ENCODE measurements around the gene PPP1R1A.

Gene PPP1R1A

GRCh38 chr12:54571193-54572188 is 17.0 kb downstream of the PPP1R1A start:
- DNase-seq (ENCODE audit: low read depth in 2 of 2), result no peak

GRCh38 chr12:54569995-54570528 is 18.4 kb downstream of the PPP1R1A start:
- no peak for DNase-seq (ENCODE audit: low read depth in 2 of 2)

- DNase-seq (ENCODE audit: low read depth in 2 of 2), result no peak
Measured at GRCh38 chr12:54569072-54569471, 19.4 kb downstream of the PPP1R1A start.

GRCh38 chr12:54566792-54567191 is 21.7 kb downstream of the PPP1R1A start:
- no peak for DNase-seq (ENCODE audit: low read depth in 2 of 2)

GRCh38 chr12:54565986-54566544 is 22.4 kb downstream of the PPP1R1A start:
- no peak for DNase-seq (ENCODE audit: low read depth in 2 of 2)

- DNase-seq (ENCODE audit: low read depth in 2 of 2), result no peak
Measured at GRCh38 chr12:54565310-54565985, 23.0 kb downstream of the PPP1R1A start.

GRCh38 chr12:54564768-54565167 is 23.7 kb downstream of the PPP1R1A start:
- no peak for DNase-seq (ENCODE audit: low read depth in 2 of 2)

- no peak for DNase-seq (ENCODE audit: low read depth in 2 of 2)
Measured at GRCh38 chr12:54563787-54564186, 24.7 kb downstream of the PPP1R1A start.

- no peak for DNase-seq (ENCODE audit: low read depth in 2 of 2)
Measured at GRCh38 chr12:54562750-54563356, 25.6 kb downstream of the PPP1R1A start.

- no peak for DNase-seq (ENCODE audit: low read depth in 2 of 2)
Measured at GRCh38 chr12:54561164-54561563, 27.3 kb downstream of the PPP1R1A start.

GRCh38 chr12:54560374-54560858 is 28.0 kb downstream of the PPP1R1A start:
- peak; percentile 43 to 59 for DNase-seq (ENCODE audit: low read depth in 2 of 2)

GRCh38 chr12:54558759-54559158 is 29.7 kb downstream of the PPP1R1A start:
- DNase-seq (ENCODE audit: low read depth in 2 of 2), result no peak

GRCh38 chr12:54558311-54558710 is 30.1 kb downstream of the PPP1R1A start:
- DNase-seq (ENCODE audit: low read depth in 2 of 2), result no peak

- no peak for DNase-seq (ENCODE audit: low read depth in 2 of 2)
Measured at GRCh38 chr12:54555670-54556257, 32.7 kb downstream of the PPP1R1A start.

GRCh38 chr12:54549774-54550451 is 38.5 kb downstream of the PPP1R1A start:
- DNase-seq (ENCODE audit: low read depth in 2 of 2), result no peak

- no peak for DNase-seq (ENCODE audit: low read depth in 2 of 2)
Measured at GRCh38 chr12:54546511-54546910, 41.9 kb downstream of the PPP1R1A start.

- DNase-seq (ENCODE audit: low read depth in 2 of 2), result no peak
Measured at GRCh38 chr12:54544743-54545142, 43.7 kb downstream of the PPP1R1A start.

- no peak for DNase-seq (ENCODE audit: low read depth in 2 of 2)
Measured at GRCh38 chr12:54543526-54543925, 44.9 kb downstream of the PPP1R1A start.

- no peak for DNase-seq (ENCODE audit: low read depth in 2 of 2)
Measured at GRCh38 chr12:54541751-54542290, 46.6 kb downstream of the PPP1R1A start.

GRCh38 chr12:54538136-54538700 is 50.2 kb downstream of the PPP1R1A start:
- no peak for DNase-seq (ENCODE audit: low read depth in 2 of 2)

All from stimulated activated CD8-positive, alpha-beta memory T cell treated with anti-CD3 and anti-CD28 coated beads, Interleukin-7, amount 100 ng/mL, for 1 hour (primary cell).